K562 (cell line): ENCODE results near the gene CFD. TPM values are rescaled to one million over a fixed set of nuclear protein-coding genes. Genes with fewer than 3 reads are reported as not detected.

Experiments used
- ARID2 ChIP-seq: fragments of 450-650 bp; IDR thresholded peaks from 2 replicates; pipeline ENCODE4 v1.6.1; 2017; ENCODE audit warnings: antibody characterized with exemption, mild to moderate bottlenecking
- BRF1 ChIP-seq: IDR thresholded peaks from 3 replicates; pipeline ENCODE4 v1.6.1; 2011; ENCODE audit warnings: borderline replicate concordance, mild to moderate bottlenecking; ENCODE audit not compliant: insufficient read length; ENCODE audit errors: extremely low read depth
- CBFA2T2 ChIP-seq: fragments of 450-650 bp; conservative IDR thresholded peaks from 2 replicates; pipeline ENCODE4 v1.6.1; 2017; ENCODE audit warnings: mild to moderate bottlenecking
- CBX1 ChIP-seq: sonication (generic); IDR thresholded peaks from 2 replicates; pipeline ENCODE4 v1.6.1; 2016; ENCODE audit warnings: antibody characterized with exemption, low read depth, mild to moderate bottlenecking
- CREB3 ChIP-seq: fragments of 450-650 bp; conservative IDR thresholded peaks from 2 replicates; pipeline ENCODE4 v1.6.1; 2016; ENCODE audit warnings: missing genetic modification characterization, low read depth, mild to moderate bottlenecking, missing compliant biosample characterization, moderate library complexity
- ELF1 ChIP-seq: fragments of 200-800 bp; sonication (Bioruptor generic); IDR thresholded peaks from 2 replicates; pipeline ENCODE4 v1.6.1; 2016; ENCODE audit warnings: missing genetic modification characterization, missing compliant biosample characterization
- FOXA3 ChIP-seq, 2 experiments: fragments of 450-650 bp in 1 of 2; sonication (generic) in 1 of 2; formaldehyde crosslinking; IDR thresholded peaks in 1 of 2; conservative IDR thresholded peaks in 1 of 2; 2 replicates each; pipeline versions ENCODE4 v1.4.0 to v1.8.0; 2020 to 2022; ENCODE audit warnings: mild to moderate bottlenecking in 2 of 2, missing genetic modification reagents in 1 of 2
- GTF2E2 ChIP-seq: fragments of 200-800 bp; sonication (Bioruptor generic); IDR thresholded peaks from 2 replicates; pipeline ENCODE4 v1.6.1; 2016; ENCODE audit warnings: missing genetic modification characterization, missing compliant biosample characterization
- KDM1A ChIP-seq, 2 experiments: fragments of 450-650 bp; IDR thresholded peaks; 2 replicates each; pipeline ENCODE4 v1.6.1; 2016; ENCODE audit warnings: mild to moderate bottlenecking in 2 of 2
- MEIS2 ChIP-seq: fragments of 450-650 bp; IDR thresholded peaks from 2 replicates; pipeline ENCODE4 v1.6.1; 2014; ENCODE audit warnings: mild to moderate bottlenecking; ENCODE audit not compliant: partially characterized antibody
- NRF1 ChIP-seq, 2 experiments: fragments of 450-650 bp; IDR thresholded peaks in 1 of 2; conservative IDR thresholded peaks in 1 of 2; 2 replicates each; pipeline ENCODE4 v1.6.1; 2014; ENCODE audit warnings: mild to moderate bottlenecking in 2 of 2
- POLR2G ChIP-seq: fragments of 200-400 bp; formaldehyde crosslinking; IDR thresholded peaks from 2 replicates; pipeline ENCODE4 v1.6.1; 2017; ENCODE audit warnings: low read depth, mild to moderate bottlenecking, antibody characterized with exemption, low read length, moderate library complexity
- SAP30 ChIP-seq: fragments of 200-600 bp; sonication (generic); IDR thresholded peaks from 2 replicates; pipeline ENCODE4 v1.6.1; 2012; ENCODE audit warnings: borderline replicate concordance, low read depth, mild to moderate bottlenecking, moderate library complexity, low read length, control low read depth, inconsistent platforms; ENCODE audit not compliant: insufficient read depth, poor library complexity, severe bottlenecking
- SMARCE1 ChIP-seq: fragments of 450-650 bp; IDR thresholded peaks from 2 replicates; pipeline ENCODE4 v1.7.1; 2016; ENCODE audit warnings: mild to moderate bottlenecking
- TCF7 ChIP-seq: sonication (generic); IDR thresholded peaks from 2 replicates; pipeline ENCODE4 v1.6.1; 2016; ENCODE audit warnings: antibody characterized with exemption, borderline replicate concordance
- ZBTB7A ChIP-seq: IDR thresholded peaks from 2 replicates; pipeline ENCODE4 v1.6.1; 2011; ENCODE audit warnings: low read depth, mild to moderate bottlenecking, low read length, moderate library complexity, borderline replicate concordance; ENCODE audit not compliant: control insufficient read depth
- ZNF134 ChIP-seq: fragments of 250-450 bp; sonication (Bioruptor Pico); conservative IDR thresholded peaks from 2 replicates; pipeline ENCODE4 v1.4.0; 2020
- ZNF143 ChIP-seq: sonication (generic); formaldehyde crosslinking; IDR thresholded peaks from 2 replicates; pipeline ENCODE4 v1.9.0; 2022; ENCODE audit warnings: mild to moderate bottlenecking, missing genetic modification reagents
- ZNF146 ChIP-seq: IDR thresholded peaks from one replicate; pipeline ENCODE4 v1.6.1; 2018; ENCODE audit warnings: missing compliant biosample characterization; ENCODE audit not compliant: unreplicated experiment
- ZNF274 ChIP-seq: IDR thresholded peaks from 2 replicates; pipeline ENCODE4 v1.6.1; 2011; ENCODE audit warnings: low read depth, mild to moderate bottlenecking, low read length, moderate library complexity, borderline replicate concordance
- ZNF75A ChIP-seq: fragments of 450-650 bp; formaldehyde crosslinking; IDR thresholded peaks from 2 replicates; pipeline ENCODE4 v1.4.0; 2020; ENCODE audit warnings: mild to moderate bottlenecking
- polyA plus RNA-seq, 8 experiments: library from polyadenylated mRNA; depleted of rRNA in 4 of 8; stranded (reverse) in 5 of 8; unstranded in 3 of 8; fragments of >200 nt; fragmentation: Nextera tagmentation in 2 of 8; fragmentation: Illumina TruSeq in 1 of 8; extraction: Ambion mirVana in 2 of 8; extraction: Trizol in 1 of 8; gene quantifications; 2 replicates each; pipeline versions ENCODE4 v1.2.1 to v1.2.3, GENCODE V29; 2011 to 2014; ENCODE audit warnings: inconsistent platforms in 1 of 8, missing spikeins in 1 of 8
- total RNA-seq, 7 experiments: library from RNA; depleted of rRNA in 6 of 7; stranded (reverse); fragments of >200 nt in 6 of 7; fragmentation: Illumina TruSeq in 2 of 7; extraction: Trizol in 2 of 7; gene quantifications; 2 replicates each; pipeline versions ENCODE4 v1.2.1 to v1.2.3, GENCODE V29; 2011 to 2021; ENCODE audit warnings: low replicate concordance in 1 of 7
- TF ChIP-seq, protein P1 (sequence below), 3 experiments: fragments of 200-800 bp in 1 of 3; sonication (Bioruptor generic) in 1 of 3; sonication (generic) in 1 of 3; formaldehyde crosslinking in 1 of 3; IDR thresholded peaks; 2 replicates each; pipeline versions ENCODE4 v1.6.1 to v1.8.0; 2016 to 2022; ENCODE audit warnings: mild to moderate bottlenecking in 2 of 3, missing compliant biosample characterization in 2 of 3, missing genetic modification characterization in 2 of 3, missing genetic modification reagents in 1 of 3
- TF ChIP-seq, protein P2 (sequence below): sonication (generic); formaldehyde crosslinking; IDR thresholded peaks from 2 replicates; pipeline ENCODE4 v1.5.0; 2020; ENCODE audit warnings: missing genetic modification reagents
- TF ChIP-seq, protein P3 (sequence below): fragments of 450-650 bp; formaldehyde crosslinking; IDR thresholded peaks from 2 replicates; pipeline ENCODE4 v1.4.0; 2020; ENCODE audit warnings: mild to moderate bottlenecking, moderate library complexity

Gene CFD
- total and polyA plus RNA-seq, 9 of the 15 experiments (the other 6 are each of a cell fraction or from before 2014, with no cell fraction given): 0.52 to 59.4 (median 7.6) TPM

- TF ChIP-seq MEIS2 (peak; percentile 49), BRF1 (no peak), CBFA2T2 (no peak), GTF2E2 (tag) (no peak), KDM1A (IDR thresholded peaks at IDR 0.05) (no peak), ZBTB7A (peak; percentile 57; the same call in 1 of the 2 replicates), ZNF75A (CRISPR knock-in tag) (no peak), ARID2 (no peak), POLR2G (peak; percentile 67), ZNF143 (CRISPR knock-in tag) (no peak), ELF1 (tag) (no peak), NRF1 (conservative IDR thresholded peaks at IDR 0.05 in 1 of 2, IDR thresholded peaks at IDR 0.05 in 1 of 2) (peak in 1 of 2 experiments; percentile 24; a peak in 1 of 4 replicates), ZNF274 (no peak), CREB3 (tag) (no peak), ZNF134 (CRISPR knock-in tag) (no peak), SAP30 (no peak), TCF7 (no peak), FOXA3 (CRISPR knock-in tag; conservative IDR thresholded peaks at IDR 0.05 in 1 of 2, IDR thresholded peaks at IDR 0.05 in 1 of 2) (peak in 1 of 2 experiments; percentile 67; a peak in 1 of 4 replicates), CBX1 (no peak; the same call in 1 of the 2 replicates), ZNF146 (CRISPR knock-in tag) (no peak), SMARCE1 (peak; percentile 30; the same call in 1 of the 2 replicates)
- TF ChIP-seq, protein P1, sequence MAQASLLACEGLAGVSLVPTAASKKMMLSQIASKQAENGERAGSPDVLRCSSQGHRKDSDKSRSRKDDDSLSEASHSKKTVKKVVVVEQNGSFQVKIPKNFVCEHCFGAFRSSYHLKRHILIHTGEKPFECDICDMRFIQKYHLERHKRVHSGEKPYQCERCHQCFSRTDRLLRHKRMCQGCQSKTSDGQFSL (CRISPR knock-in tag; IDR thresholded peaks at IDR 0.05): peak; percentile 57; the same call in 1 of the 2 replicates
- TF ChIP-seq, protein P1 (tag; IDR thresholded peaks at IDR 0.05): no peak
- TF ChIP-seq, protein P2, sequence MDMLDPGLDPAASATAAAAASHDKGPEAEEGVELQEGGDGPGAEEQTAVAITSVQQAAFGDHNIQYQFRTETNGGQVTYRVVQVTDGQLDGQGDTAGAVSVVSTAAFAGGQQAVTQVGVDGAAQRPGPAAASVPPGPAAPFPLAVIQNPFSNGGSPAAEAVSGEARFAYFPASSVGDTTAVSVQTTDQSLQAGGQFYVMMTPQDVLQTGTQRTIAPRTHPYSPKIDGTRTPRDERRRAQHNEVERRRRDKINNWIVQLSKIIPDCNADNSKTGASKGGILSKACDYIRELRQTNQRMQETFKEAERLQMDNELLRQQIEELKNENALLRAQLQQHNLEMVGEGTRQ: no peak
- TF ChIP-seq, protein P3, sequence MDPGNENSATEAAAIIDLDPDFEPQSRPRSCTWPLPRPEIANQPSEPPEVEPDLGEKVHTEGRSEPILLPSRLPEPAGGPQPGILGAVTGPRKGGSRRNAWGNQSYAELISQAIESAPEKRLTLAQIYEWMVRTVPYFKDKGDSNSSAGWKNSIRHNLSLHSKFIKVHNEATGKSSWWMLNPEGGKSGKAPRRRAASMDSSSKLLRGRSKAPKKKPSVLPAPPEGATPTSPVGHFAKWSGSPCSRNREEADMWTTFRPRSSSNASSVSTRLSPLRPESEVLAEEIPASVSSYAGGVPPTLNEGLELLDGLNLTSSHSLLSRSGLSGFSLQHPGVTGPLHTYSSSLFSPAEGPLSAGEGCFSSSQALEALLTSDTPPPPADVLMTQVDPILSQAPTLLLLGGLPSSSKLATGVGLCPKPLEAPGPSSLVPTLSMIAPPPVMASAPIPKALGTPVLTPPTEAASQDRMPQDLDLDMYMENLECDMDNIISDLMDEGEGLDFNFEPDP (CRISPR knock-in tag): no peak
Measured at GRCh38 chr19:903266-903797, 43.9 kb downstream of the CFD start (continued).
